ENCODE data around the gene PTPA. TPM values are rescaled to one million over a fixed set of nuclear protein-coding genes. Genes with fewer than 3 reads are reported as not detected.

The PTPA gene
- polyA plus RNA-seq, 3 donors, result 11.7 to 38.5 (median 12.4) TPM

DNA sequence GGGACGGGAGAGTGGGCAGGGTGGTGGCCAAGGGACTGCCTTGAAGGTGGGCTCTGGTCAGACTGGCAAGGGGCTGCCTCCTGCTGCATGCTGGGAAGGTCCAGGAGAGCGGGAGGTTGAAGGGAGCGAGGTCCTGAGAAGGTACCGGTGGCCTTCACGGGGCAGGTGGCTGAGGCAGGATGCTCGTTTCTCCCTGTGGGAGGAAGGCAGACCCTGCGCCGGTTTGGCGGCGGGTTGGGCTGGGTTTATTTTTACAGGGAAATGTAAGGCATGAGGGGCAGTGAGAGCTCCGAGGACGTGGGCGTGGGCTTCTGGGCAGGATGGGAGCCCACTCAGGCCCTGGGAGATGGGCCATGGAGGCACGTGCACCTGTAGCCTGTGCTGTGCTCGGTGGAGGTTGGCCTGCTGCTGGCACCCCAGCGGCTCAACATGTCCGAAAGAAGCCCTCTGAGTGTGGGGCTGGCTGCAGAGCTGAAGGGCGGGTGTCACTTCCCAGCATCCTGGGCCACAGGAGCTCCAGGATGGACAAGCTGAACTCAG is 39.5 kb downstream of the PTPA start:
- Histone ChIP-seq H3K9me3 (replicated peaks in 1 of 2; ENCODE audit: control insufficient read depth in 1 of 2, insufficient read depth in 1 of 2, low read length in 2 of 2) (no peaks in the 10 kb centered on the region), H3K4me3 (replicated peaks in 1 of 3; ENCODE audit: low read depth in 2 of 3, low read length in 3 of 3) (no peak overlapping the region), H3K79me2 (ENCODE audit: insufficient read depth, low read length) (no peaks in the 10 kb centered on the region), H3K4me1 (ENCODE audit: control insufficient read depth in 1 of 2, insufficient read depth in 2 of 2, low read length in 2 of 2) (no peaks in the 10 kb centered on the region), H3K9ac (ENCODE audit: insufficient read depth, low read length, poor library complexity, severe bottlenecking) (no peak overlapping the region), H2AFZ (ENCODE audit: insufficient read depth, low read depth, low read length, poor library complexity, severe bottlenecking) (no peak overlapping the region), H3K36me3 (replicated peaks in 1 of 2; ENCODE audit: control insufficient read depth in 1 of 2, insufficient read depth in 2 of 2, low read length in 2 of 2) (peaks cover 41 to 70% of the 10 kb centered on the region in 2 donors), H3K27me3 (ENCODE audit: control insufficient read depth in 2 of 2, insufficient read depth in 2 of 2, low read length in 2 of 2) (no peaks in the 10 kb centered on the region), H3K27ac (ENCODE audit: low read depth in 1 of 2, low read length in 2 of 2) (no peak overlapping the region), H3K4me2 (replicated peaks; ENCODE audit: extremely low read depth, low read length, poor library complexity, severe bottlenecking) (no peak overlapping the region), H4K20me1 (ENCODE audit: insufficient read depth, low read length) (no peaks in the 10 kb centered on the region)
- TF ChIP-seq, protein P1, sequence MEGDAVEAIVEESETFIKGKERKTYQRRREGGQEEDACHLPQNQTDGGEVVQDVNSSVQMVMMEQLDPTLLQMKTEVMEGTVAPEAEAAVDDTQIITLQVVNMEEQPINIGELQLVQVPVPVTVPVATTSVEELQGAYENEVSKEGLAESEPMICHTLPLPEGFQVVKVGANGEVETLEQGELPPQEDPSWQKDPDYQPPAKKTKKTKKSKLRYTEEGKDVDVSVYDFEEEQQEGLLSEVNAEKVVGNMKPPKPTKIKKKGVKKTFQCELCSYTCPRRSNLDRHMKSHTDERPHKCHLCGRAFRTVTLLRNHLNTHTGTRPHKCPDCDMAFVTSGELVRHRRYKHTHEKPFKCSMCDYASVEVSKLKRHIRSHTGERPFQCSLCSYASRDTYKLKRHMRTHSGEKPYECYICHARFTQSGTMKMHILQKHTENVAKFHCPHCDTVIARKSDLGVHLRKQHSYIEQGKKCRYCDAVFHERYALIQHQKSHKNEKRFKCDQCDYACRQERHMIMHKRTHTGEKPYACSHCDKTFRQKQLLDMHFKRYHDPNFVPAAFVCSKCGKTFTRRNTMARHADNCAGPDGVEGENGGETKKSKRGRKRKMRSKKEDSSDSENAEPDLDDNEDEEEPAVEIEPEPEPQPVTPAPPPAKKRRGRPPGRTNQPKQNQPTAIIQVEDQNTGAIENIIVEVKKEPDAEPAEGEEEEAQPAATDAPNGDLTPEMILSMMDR (IDR thresholded peaks at IDR 0.05), result no peak
- 92% methylated on average over 14 of the region's 18 CpGs for WGBS (ENCODE audit: insufficient coverage)
- H3K4me1 Mint-ChIP-seq, result no peaks in the 10 kb centered on the region
- H3K4me3 Mint-ChIP-seq, result no peak overlapping the region
- peaks cover 0 to 4% (median 1%) of the 10 kb centered on the region in 3 donors for H3K27me3 Mint-ChIP-seq (ENCODE audit: low read depth in 3 of 3)
- H3K9me3 Mint-ChIP-seq, result peaks cover 0 to 2% (median 0%) of the 10 kb centered on the region in 7 donors
- intact Hi-C loops (cut with micrococcal nuclease), result no loop called here
- DNase-seq, result no peak
- H3K36me3 Mint-ChIP-seq, result peaks cover 59 to 67% of the 10 kb centered on the region in 2 donors
- peak overlapping the region in 1 of 7 donors; percentile 31 for H3K27ac Mint-ChIP-seq

DNA sequence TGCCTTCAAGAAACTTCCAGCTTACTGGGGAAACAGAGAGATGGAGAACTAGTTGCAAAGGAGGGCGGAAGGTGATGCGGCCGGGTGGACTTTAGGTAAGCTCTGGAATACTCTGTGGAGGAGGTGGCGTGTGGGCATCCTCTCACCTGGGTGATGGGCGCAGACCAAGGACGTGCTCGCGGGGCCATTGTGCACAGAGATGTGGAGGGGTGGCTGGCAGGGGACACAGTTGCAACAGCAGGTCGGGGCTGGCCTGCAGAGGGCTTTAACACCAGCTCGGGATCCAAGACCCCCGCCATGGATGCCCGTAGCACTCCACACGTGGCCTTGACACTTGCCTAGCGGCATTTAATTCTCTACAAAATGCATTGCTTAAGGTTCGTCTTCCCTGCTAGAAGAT is 40.3 kb downstream of the PTPA start:
- H3K4me2 ChIP-seq (replicated peaks; ENCODE audit: extremely low read depth, low read length, poor library complexity, severe bottlenecking), result no peak overlapping the region
- TF ChIP-seq, protein P1 (IDR thresholded peaks at IDR 0.05), result no peak
- H3K4me1 ChIP-seq (ENCODE audit: control insufficient read depth in 1 of 2, insufficient read depth in 2 of 2, low read length in 2 of 2), result no peaks in the 10 kb centered on the region
- Mint-ChIP-seq H3K4me3 (no peak overlapping the region), H3K4me1 (no peaks in the 10 kb centered on the region), H3K36me3 (peaks cover 56 to 62% of the 10 kb centered on the region in 2 donors), H3K27ac (no peak overlapping the region), H3K9me3 (peaks cover 0 to 2% (median 0%) of the 10 kb centered on the region in 7 donors), H3K27me3 (ENCODE audit: low read depth in 3 of 3) (peaks cover 0 to 4% (median 0%) of the 10 kb centered on the region in 3 donors)
- WGBS (ENCODE audit: insufficient coverage), result 98% methylated on average over 13 of the region's 15 CpGs
- H3K79me2 ChIP-seq (ENCODE audit: insufficient read depth, low read length), result no peaks in the 10 kb centered on the region
- H3K9ac ChIP-seq (ENCODE audit: insufficient read depth, low read length, poor library complexity, severe bottlenecking), result no peak overlapping the region
- no peaks in the 10 kb centered on the region for H3K9me3 ChIP-seq (replicated peaks in 1 of 2; ENCODE audit: control insufficient read depth in 1 of 2, insufficient read depth in 1 of 2, low read length in 2 of 2)
- DNase-seq, result no peak
- no peaks in the 10 kb centered on the region for H3K27me3 ChIP-seq (ENCODE audit: control insufficient read depth in 2 of 2, insufficient read depth in 2 of 2, low read length in 2 of 2)
- H2AFZ ChIP-seq (ENCODE audit: insufficient read depth, low read depth, low read length, poor library complexity, severe bottlenecking), result no peak overlapping the region
- H3K27ac ChIP-seq (ENCODE audit: low read depth in 1 of 2, low read length in 2 of 2), result no peak overlapping the region
- H3K36me3 ChIP-seq (replicated peaks in 1 of 2; ENCODE audit: control insufficient read depth in 1 of 2, insufficient read depth in 2 of 2, low read length in 2 of 2), result peaks cover 33 to 63% of the 10 kb centered on the region in 2 donors
- H3K4me3 ChIP-seq (replicated peaks in 1 of 3; ENCODE audit: low read depth in 2 of 3, low read length in 3 of 3), result no peak overlapping the region
- intact Hi-C loops (cut with micrococcal nuclease), result no loop called here
- no peaks in the 10 kb centered on the region for H4K20me1 ChIP-seq (ENCODE audit: insufficient read depth, low read length)

All from CD14-positive monocyte (primary cell).